GM12874 (cell line): ENCODE measurements around the gene BMPER.

Experiments used
- TF ChIP-seq, protein P1 (sequence below): IDR thresholded peaks from 2 replicates; pipeline ENCODE4 v1.5.1; 2011; ENCODE audit warnings: low read depth, mild to moderate bottlenecking, control low read depth, low read length, moderate library complexity; ENCODE audit not compliant: insufficient read depth

BMPER gene

DNA sequence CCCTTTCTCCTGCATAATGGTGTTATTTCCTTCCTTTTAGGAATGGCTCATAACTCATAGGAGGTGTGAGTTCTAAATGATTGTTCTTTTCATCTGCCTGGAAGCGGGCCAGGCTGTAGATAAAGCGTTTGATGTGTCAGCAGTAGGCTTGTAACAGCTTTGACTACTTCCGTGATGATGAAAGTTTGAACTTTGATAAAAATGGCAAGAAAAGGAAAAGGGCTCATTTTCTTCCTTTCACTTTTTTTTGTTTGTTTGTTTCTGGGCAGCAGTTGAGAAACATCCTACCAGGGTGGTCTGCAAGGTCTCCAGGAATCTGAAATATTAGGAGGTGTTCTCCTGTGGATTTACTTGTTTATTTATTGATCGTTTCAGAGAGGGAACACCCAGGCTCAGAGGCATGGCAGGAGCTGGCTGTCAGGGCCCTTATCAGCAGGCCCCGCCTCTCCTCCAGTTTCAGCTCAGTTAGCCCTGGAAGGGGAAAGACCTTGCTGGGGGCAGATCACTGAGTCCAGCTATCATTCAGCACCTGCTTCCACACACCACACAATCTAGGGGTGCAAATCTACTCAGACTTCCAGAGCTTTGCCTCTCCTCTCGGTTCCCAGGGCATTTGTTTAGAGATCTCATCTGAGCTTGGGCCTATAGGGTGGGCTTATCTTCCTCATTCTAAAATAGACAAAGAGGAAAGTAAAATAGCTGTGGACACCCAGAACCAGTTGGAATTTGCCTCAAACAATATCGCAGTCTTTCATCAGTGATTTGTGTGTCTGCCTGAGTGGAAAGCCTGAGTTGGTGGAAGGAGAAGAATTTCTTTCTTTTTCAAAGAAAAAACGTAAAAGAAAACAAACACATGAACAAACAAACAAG lies 130.9 kb downstream of the BMPER start:
- TF ChIP-seq, protein P1, sequence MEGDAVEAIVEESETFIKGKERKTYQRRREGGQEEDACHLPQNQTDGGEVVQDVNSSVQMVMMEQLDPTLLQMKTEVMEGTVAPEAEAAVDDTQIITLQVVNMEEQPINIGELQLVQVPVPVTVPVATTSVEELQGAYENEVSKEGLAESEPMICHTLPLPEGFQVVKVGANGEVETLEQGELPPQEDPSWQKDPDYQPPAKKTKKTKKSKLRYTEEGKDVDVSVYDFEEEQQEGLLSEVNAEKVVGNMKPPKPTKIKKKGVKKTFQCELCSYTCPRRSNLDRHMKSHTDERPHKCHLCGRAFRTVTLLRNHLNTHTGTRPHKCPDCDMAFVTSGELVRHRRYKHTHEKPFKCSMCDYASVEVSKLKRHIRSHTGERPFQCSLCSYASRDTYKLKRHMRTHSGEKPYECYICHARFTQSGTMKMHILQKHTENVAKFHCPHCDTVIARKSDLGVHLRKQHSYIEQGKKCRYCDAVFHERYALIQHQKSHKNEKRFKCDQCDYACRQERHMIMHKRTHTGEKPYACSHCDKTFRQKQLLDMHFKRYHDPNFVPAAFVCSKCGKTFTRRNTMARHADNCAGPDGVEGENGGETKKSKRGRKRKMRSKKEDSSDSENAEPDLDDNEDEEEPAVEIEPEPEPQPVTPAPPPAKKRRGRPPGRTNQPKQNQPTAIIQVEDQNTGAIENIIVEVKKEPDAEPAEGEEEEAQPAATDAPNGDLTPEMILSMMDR, result no peak

DNA sequence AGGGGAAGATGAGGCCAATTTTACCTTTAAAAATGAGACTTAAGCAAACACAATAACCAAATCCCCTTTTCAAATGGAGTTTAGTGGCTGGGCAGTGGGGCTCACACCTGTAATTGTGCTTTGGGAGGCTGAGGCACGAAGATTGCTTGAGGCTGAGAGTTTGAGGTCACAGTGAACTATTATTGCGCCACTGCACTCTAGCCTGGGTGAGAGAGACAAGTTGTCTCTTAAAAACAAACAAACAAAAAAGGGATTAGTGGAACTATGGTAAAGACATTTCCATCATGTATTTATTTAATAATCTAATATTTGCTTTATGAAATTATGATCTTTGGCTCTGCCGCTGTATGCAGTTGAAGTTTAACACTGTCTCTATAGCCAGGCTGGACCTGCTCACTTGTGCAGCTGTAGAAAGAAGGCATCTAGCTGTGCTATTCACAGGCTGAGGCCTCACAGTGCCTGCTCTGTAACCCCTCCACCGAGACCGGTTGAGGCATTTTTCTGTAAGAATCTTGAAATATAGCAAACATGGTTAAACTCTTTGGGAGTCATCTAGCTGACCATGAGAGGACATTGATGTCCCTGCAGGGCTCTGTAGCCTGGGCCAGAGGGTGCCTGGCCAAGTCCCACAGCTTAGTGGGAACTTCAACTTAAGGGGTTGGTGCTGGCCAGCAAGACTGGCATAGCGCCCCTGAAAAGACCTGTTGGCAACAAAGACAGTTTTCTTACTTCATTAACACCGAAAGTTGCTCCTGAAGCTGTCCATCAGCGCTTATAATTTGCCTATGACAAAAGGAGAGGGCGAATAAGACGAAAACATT lies 131.8 kb downstream of the BMPER start:
- TF ChIP-seq, protein P1, result no peak

DNA sequence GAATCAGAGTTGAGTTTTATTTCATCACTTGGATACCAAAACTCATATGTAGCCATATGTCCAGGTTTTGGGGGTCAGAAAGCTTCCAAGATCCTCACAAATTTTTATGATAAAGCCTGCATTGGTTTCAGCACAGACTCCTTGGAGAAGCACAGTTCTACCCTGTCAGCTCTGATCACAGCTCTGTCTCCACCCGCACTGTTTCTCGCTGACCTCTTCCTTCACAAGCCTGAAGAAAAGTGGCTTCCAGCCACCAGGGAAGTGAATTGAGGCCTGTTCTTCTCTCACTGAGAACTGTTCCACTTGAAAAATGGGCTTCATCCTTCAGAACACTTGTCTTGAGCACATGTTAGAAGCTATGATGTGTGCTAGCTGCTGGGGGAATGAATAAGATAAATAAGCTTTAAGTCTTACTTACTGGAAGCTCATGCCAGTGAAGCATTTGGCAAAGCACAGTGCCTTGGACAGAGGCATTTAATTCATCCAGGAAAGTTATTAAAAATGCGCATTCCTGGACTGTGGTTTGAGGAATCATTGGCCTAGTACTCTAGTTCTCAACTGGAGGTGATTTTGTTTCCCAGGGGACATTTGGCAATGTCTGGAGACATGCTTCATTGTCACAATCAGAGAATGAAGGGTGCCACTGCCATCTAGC lies 133.6 kb downstream of the BMPER start:
- TF ChIP-seq, protein P1, result no peak

DNA sequence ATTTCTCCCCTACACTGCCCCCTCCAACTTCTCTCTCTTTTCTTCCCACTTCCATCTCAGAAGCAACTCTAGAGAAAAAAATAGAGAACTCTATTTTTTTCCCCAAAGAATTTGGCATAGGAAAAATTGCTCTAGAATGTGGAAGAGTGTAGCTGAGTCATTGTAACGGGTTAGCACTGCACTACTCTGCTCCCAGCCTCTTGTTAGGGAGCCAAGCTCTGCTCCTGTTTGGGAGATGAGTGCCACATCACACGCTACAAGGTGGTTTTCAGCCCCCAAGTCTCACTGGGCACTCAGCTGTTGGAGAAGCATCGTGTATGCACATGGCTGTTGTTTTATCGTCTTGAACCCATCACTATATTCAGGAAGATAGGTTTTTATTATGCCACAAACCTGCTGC lies 136.4 kb downstream of the BMPER start:
- TF ChIP-seq, protein P1, result no peak

DNA sequence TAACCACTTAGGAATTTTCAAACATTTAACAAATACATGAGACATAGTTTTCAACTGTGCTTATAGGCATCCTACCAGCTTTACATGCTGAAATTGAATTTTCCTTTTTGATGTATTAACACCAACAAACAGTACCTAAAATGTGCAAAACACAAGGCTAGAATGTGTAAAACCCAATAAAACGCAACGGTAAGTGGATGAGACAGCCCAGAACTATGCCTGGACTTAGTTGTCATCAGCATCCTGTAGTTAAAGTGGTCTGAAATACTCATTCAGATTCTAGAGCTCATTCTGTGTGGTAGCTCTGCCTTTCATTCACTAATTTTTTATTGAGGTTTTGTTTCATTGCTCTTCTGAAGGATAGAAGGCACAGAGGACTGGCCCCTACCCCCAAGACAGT lies 137.1 kb downstream of the BMPER start:
- TF ChIP-seq, protein P1, result no peak

DNA sequence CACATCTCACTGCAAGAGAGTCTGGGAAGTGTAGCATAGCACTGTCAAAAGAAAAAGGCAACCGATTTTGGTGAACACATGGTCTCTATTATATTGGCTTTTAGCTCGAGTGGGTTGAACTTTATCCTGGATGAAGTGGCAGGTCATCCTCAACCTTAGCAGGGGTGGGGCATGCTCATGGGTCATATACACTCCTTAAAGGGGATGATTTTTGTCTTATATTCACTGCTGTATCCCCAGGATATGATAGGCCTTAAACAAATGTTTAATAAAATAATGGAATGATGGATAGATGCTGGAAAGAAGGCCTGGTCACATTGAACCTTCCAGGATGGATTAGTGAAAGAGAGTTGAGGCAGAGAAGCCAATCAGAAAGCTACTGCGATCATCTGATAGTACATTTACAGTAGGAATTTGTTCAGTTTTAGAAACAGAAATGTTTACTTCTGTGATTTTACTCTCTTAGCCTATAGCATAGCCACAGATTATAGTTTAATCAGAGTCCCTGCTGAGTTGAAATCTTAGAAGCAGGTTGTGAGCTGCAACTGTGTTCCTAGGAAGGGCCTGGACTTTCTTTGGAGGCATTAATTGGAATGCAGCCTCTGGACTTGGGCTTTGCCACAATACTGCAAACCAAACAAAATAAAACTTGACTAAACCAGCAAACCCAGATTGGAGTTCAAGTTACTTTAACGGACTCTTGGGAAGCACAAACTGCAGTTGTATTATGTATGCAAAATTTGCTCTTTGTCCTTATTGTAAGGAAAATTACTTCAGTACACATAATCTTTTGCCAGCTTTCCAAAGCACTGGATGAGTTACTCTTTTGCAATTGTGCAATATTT lies 138.3 kb downstream of the BMPER start:
- TF ChIP-seq, protein P1, result no peak
